ENCODE results near the gene LIN7B. TPM values are rescaled to one million over a fixed set of nuclear protein-coding genes. Genes with fewer than 3 reads are reported as not detected.
"Not testable (repeated sequence)": the region's sequence is repeated elsewhere in the genome, so short reads cannot be mapped to it uniquely, and the experiment has no call there.

The LIN7B gene
- total and polyA plus RNA-seq, 2 donors (not counting 1 experiment from before 2014, with no cell fraction given), result 2.6 to 10.9 TPM

DNA sequence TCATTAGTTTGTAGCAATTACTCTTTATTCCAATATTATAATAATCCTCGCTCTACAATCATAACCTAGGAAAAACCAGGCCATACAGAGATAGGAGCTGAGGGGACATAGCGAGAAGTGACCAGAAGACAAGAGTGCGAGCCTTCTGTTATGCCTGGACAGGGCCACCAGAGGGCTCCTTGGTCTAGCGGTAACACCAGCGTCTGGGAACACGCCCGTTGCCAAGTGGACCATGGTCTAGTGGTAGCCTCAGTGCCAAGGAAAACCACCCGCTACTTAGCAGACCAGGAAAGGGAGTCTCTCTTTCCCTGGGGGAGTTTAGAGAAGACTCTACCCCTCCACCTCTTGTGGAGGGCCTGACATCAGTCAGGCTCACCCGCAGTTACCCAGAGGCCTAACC is 39.3 kb upstream of the LIN7B start:
- H4K20me1 ChIP-seq (ENCODE audit: control insufficient read depth, extremely low read depth, insufficient read depth, low read length); H3K27ac ChIP-seq (ENCODE audit: insufficient read depth, low read length); H3K9me3 ChIP-seq (ENCODE audit: control insufficient read depth, insufficient read depth, low read depth, low read length); H3K9ac ChIP-seq (ENCODE audit: insufficient read depth, low read length); H3K4me1 ChIP-seq (ENCODE audit: control insufficient read depth, extremely low read depth, insufficient read depth, low read length); H3K4me2 ChIP-seq (ENCODE audit: extremely low read depth, insufficient read depth, low read length); H3K79me2 ChIP-seq (ENCODE audit: control insufficient read depth, insufficient read depth, low read length); H3K4me3 ChIP-seq (replicated peaks in 1 of 4; ENCODE audit: control extremely low read depth in 1 of 4, insufficient read depth in 1 of 4, low read depth in 3 of 4, low read length in 4 of 4); H2AFZ ChIP-seq (ENCODE audit: low read length); H3K36me3 ChIP-seq (ENCODE audit: control insufficient read depth, insufficient read depth, low read length): not testable (repeated sequence)
- TF ChIP-seq, protein P1, sequence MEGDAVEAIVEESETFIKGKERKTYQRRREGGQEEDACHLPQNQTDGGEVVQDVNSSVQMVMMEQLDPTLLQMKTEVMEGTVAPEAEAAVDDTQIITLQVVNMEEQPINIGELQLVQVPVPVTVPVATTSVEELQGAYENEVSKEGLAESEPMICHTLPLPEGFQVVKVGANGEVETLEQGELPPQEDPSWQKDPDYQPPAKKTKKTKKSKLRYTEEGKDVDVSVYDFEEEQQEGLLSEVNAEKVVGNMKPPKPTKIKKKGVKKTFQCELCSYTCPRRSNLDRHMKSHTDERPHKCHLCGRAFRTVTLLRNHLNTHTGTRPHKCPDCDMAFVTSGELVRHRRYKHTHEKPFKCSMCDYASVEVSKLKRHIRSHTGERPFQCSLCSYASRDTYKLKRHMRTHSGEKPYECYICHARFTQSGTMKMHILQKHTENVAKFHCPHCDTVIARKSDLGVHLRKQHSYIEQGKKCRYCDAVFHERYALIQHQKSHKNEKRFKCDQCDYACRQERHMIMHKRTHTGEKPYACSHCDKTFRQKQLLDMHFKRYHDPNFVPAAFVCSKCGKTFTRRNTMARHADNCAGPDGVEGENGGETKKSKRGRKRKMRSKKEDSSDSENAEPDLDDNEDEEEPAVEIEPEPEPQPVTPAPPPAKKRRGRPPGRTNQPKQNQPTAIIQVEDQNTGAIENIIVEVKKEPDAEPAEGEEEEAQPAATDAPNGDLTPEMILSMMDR (conservative IDR thresholded peaks at IDR 0.05 in 1 of 2, IDR thresholded peaks at IDR 0.05 in 1 of 2; ENCODE audit: low read depth in 1 of 2, low read length in 2 of 2), result peak; percentile 52 to 56
- DNase-seq (ENCODE audit: low read depth in 2 of 2), result peak; percentile 61 to 66
- peaks cover 22% of the 10 kb centered on the region for H3K27me3 ChIP-seq (ENCODE audit: control insufficient read depth, insufficient read depth, low read length)

DNA sequence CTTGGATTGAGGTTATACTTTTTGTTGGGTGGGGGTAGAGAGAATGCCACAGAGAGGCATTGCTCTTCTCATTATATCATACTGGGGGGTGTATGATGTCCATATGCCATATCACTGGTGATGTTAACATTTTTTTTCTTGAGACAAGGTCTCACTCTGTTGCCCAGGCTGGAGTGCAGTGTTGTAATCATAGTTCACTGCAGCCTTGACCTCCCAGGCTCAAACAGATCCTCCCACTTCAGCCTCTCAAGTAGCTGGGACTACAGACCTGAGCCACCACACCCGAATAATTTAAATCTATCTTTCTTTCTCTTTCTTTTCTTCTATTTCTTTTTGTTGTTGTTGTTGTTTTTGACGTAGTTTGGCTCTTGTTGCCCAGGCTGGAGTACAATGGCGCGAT is 33.8 kb upstream of the LIN7B start:
- TF ChIP-seq EZH2 (IDR thresholded peaks at IDR 0.05; ENCODE audit: low read length, missing control alignments), result no peak
- TF ChIP-seq, protein P1 (conservative IDR thresholded peaks at IDR 0.05 in 1 of 2, IDR thresholded peaks at IDR 0.05 in 1 of 2; ENCODE audit: low read depth in 1 of 2, low read length in 2 of 2), result no peak

DNA sequence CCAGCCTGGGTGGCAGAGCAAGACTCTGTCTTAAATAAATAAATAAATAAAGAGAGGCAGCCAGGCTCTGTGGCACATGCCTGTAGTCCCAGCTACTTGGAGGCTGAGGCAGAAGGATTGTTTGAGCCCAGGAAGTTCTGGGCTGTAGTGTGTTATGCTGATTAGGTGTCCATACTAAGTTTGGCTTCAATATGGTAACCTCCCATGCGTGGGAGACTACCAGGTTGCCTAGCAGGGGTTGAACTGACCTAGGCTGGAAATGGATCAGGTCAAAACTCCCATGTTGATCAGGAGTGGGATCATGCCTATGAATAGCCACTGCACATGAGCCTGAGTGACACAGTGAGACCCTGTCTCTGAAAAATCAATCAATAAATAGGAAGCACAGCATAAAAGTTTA is 32.9 kb upstream of the LIN7B start:
- H2AFZ ChIP-seq (ENCODE audit: low read length), result no peak overlapping the region
- no peak for DNase-seq (ENCODE audit: low read depth in 2 of 2)

More for the DNA sequence above, 33.8 kb upstream of the LIN7B start:
- Histone ChIP-seq H3K4me1 (ENCODE audit: control insufficient read depth, extremely low read depth, insufficient read depth, low read length) (no peaks in the 10 kb centered on the region), H4K20me1 (ENCODE audit: control insufficient read depth, extremely low read depth, insufficient read depth, low read length) (no peaks in the 10 kb centered on the region), H3K4me3 (replicated peaks in 1 of 4; ENCODE audit: control extremely low read depth in 1 of 4, insufficient read depth in 1 of 4, low read depth in 3 of 4, low read length in 4 of 4) (no peak overlapping the region), H3K27me3 (ENCODE audit: control insufficient read depth, insufficient read depth, low read length) (no peaks in the 10 kb centered on the region), H3K4me2 (ENCODE audit: extremely low read depth, insufficient read depth, low read length) (no peak overlapping the region), H3K27ac (ENCODE audit: insufficient read depth, low read length) (no peak overlapping the region), H3K36me3 (ENCODE audit: control insufficient read depth, insufficient read depth, low read length) (no peaks in the 10 kb centered on the region), H2AFZ (ENCODE audit: low read length) (no peak overlapping the region), H3K79me2 (ENCODE audit: control insufficient read depth, insufficient read depth, low read length) (peaks cover under 1% of the 10 kb centered on the region), H3K9me3 (ENCODE audit: control insufficient read depth, insufficient read depth, low read depth, low read length) (no peaks in the 10 kb centered on the region), H3K9ac (ENCODE audit: insufficient read depth, low read length) (no peak overlapping the region)
- no peak for DNase-seq (ENCODE audit: low read depth in 2 of 2)

More for the DNA sequence above, 32.9 kb upstream of the LIN7B start:
- H3K79me2 ChIP-seq (ENCODE audit: control insufficient read depth, insufficient read depth, low read length), result peaks cover 10% of the 10 kb centered on the region
- H3K4me3 ChIP-seq (replicated peaks in 1 of 4; ENCODE audit: control extremely low read depth in 1 of 4, insufficient read depth in 1 of 4, low read depth in 3 of 4, low read length in 4 of 4), result no peak overlapping the region
- H4K20me1 ChIP-seq (ENCODE audit: control insufficient read depth, extremely low read depth, insufficient read depth, low read length), result peaks cover 2% of the 10 kb centered on the region
- no peaks in the 10 kb centered on the region for H3K4me1 ChIP-seq (ENCODE audit: control insufficient read depth, extremely low read depth, insufficient read depth, low read length)
- H3K36me3 ChIP-seq (ENCODE audit: control insufficient read depth, insufficient read depth, low read length), result no peaks in the 10 kb centered on the region
- no peaks in the 10 kb centered on the region for H3K9me3 ChIP-seq (ENCODE audit: control insufficient read depth, insufficient read depth, low read depth, low read length)
- H3K4me2 ChIP-seq (ENCODE audit: extremely low read depth, insufficient read depth, low read length), result no peak overlapping the region
- H3K9ac ChIP-seq (ENCODE audit: insufficient read depth, low read length), result no peak overlapping the region
- TF ChIP-seq, protein P1 (conservative IDR thresholded peaks at IDR 0.05 in 1 of 2, IDR thresholded peaks at IDR 0.05 in 1 of 2; ENCODE audit: low read depth in 1 of 2, low read length in 2 of 2), result no peak
- no peak for TF ChIP-seq EZH2 (IDR thresholded peaks at IDR 0.05; ENCODE audit: low read length, missing control alignments)
- no peak overlapping the region for H3K27ac ChIP-seq (ENCODE audit: insufficient read depth, low read length)
- H3K27me3 ChIP-seq (ENCODE audit: control insufficient read depth, insufficient read depth, low read length), result no peaks in the 10 kb centered on the region
